Naive B cell (primary cell): ENCODE measurements around the gene CSTPP1. TPM values are rescaled to one million over a fixed set of nuclear protein-coding genes. Genes with fewer than 3 reads are reported as not detected.
"Not testable (repeated sequence)": the region's sequence is repeated elsewhere in the genome, so short reads cannot be mapped to it uniquely, and the experiment has no call there.

Experiments used
- ATAC-seq, 2 donors: fragments of 150-1000 bp; cut with Tn5 transposase; 2 replicates each; pipeline ENCODE4 v1.10.0; 2021; ENCODE audit warnings: low read depth in 2 of 2, mild to moderate bottlenecking in 2 of 2, moderate library complexity in 2 of 2
- DNase-seq: peaks from one replicate; pipeline ENCODE4 v3.0.0; 2022
- H3K27ac Mint-ChIP-seq, 6 donors: one replicate each; pipeline ENCODE4 v1.8.0; 2020 to 2022; ENCODE audit warnings: mild to moderate bottlenecking in 6 of 6, mixed read lengths in 6 of 6, moderate library complexity in 5 of 6, inconsistent platforms in 2 of 6
- H3K27me3 Mint-ChIP-seq, 3 donors: one replicate each; pipeline ENCODE4 v1.8.0; 2021 to 2022; ENCODE audit warnings: mixed read lengths in 3 of 3, mild to moderate bottlenecking in 1 of 3
- H3K36me3 Mint-ChIP-seq, 2 donors: one replicate each; pipeline ENCODE4 v1.8.0; 2020 to 2022; ENCODE audit warnings: mixed read lengths in 2 of 2, inconsistent platforms in 1 of 2, mild to moderate bottlenecking in 1 of 2
- H3K4me1 Mint-ChIP-seq, 3 donors: one replicate each; pipeline ENCODE4 v1.8.0; 2020 to 2022; ENCODE audit warnings: mixed read lengths in 3 of 3, inconsistent platforms in 1 of 3, mild to moderate bottlenecking in 1 of 3, moderate library complexity in 1 of 3
- H3K4me3 Mint-ChIP-seq, 8 donors: one replicate each; pipeline ENCODE4 v1.8.0; 2020 to 2022; ENCODE audit warnings: mild to moderate bottlenecking in 8 of 8, mixed read lengths in 8 of 8, moderate library complexity in 8 of 8, inconsistent platforms in 2 of 8
- H3K9me3 Mint-ChIP-seq, 7 donors: one replicate each; pipeline ENCODE4 v1.8.0; 2020 to 2022; ENCODE audit warnings: mixed read lengths in 7 of 7, mild to moderate bottlenecking in 5 of 7, inconsistent platforms in 2 of 7, moderate library complexity in 1 of 7
- polyA plus RNA-seq, 6 donors: library from polyadenylated mRNA; unstranded; fragments of 300-500 nt; fragmentation: Illumina TruSeq; gene quantifications; one replicate each; pipeline ENCODE4 v1.2.3, GENCODE V29; 2021; ENCODE audit warnings: low read depth in 6 of 6

Gene CSTPP1
- polyA plus RNA-seq, 6 donors from 2014 or later, result 16.8 to 34.9 (median 18.7) TPM

DNA sequence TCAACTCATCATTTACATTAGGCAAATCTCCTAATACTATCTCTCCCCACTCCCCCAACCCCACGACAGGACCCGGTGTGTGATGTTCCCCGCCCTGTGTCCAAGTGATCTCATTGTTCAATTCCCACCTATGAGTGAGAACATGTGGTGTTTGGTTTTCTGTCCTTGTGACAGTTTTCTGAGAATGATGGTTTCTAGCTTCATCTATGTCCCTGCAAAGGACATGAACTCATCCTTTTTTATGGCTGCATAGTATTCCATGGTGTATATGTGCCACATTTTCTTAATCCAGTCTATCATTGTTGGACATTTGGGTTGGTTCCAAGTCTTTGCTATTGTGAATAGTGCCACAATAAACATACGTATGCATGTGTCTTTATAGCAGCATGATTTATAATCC, 176.4 kb downstream of the CSTPP1 start:
- H3K36me3 Mint-ChIP-seq, H3K27ac Mint-ChIP-seq, H3K9me3 Mint-ChIP-seq, H3K27me3 Mint-ChIP-seq, ATAC-seq, DNase-seq, H3K4me1 Mint-ChIP-seq, H3K4me3 Mint-ChIP-seq: not testable (repeated sequence)

DNA sequence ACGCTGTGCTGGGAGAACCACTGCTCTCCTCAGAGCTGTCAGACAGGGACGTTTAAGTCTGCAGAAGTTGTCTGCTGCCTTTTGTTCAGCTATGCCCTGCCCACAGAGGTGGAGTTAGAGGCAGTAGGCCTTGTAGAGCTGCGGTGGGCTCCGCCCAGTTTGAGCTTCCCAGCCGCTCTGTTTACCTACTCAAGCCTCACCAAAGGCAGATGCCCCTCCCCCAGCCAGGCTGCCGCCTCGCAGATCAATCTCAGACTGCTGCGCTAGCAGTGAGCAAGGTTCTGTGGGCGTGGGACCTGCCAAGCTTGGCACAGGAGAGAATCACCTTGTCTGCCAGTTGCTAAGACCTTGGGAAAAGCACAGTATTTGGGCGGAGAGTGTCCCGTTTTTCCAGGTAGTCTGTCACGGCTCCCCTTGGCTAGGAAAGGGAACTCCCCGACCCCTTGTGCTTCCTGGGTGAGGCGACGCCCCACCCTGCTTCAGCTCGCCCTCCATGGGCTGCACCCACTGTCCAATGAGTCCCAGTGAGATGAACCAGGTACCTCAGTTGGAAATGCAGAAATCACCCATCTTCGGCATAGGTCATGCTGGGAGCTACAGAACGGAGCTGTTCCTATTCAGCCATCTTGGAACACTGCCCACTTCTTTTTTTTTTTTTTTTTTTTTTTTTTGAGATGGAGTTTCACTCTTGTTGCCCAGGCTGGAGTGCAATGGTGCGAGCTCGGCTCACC, 182.6 kb downstream of the CSTPP1 start:
- not testable (repeated sequence) for H3K27ac Mint-ChIP-seq, H3K9me3 Mint-ChIP-seq, DNase-seq, H3K4me1 Mint-ChIP-seq, H3K36me3 Mint-ChIP-seq, H3K4me3 Mint-ChIP-seq, H3K27me3 Mint-ChIP-seq, ATAC-seq

- no peaks in the 10 kb centered on the region for H3K36me3 Mint-ChIP-seq
Observed at GRCh38 chr11:47121056-47121455, 184.5 kb downstream of the CSTPP1 start.

GRCh38 chr11:47121731-47122130, 185.2 kb downstream of the CSTPP1 start:
- Mint-ChIP-seq H3K36me3 (no peaks in the 10 kb centered on the region), H3K27ac (peak overlapping the region in 1 of 6 donors; percentile 27), H3K4me1 (no peaks in the 10 kb centered on the region), H3K27me3 (no peaks in the 10 kb centered on the region), H3K4me3 (no peak overlapping the region), H3K9me3 (no peaks in the 10 kb centered on the region)
- ATAC-seq, result no peak
- DNase-seq, result no peak

More at GRCh38 chr11:47121056-47121455, 184.5 kb downstream of the CSTPP1 start:
- Mint-ChIP-seq H3K4me1 (peaks cover 0 to 2% (median 0%) of the 10 kb centered on the region in 3 donors), H3K9me3 (no peaks in the 10 kb centered on the region), H3K4me3 (no peak overlapping the region), H3K27ac (no peak overlapping the region), H3K27me3 (no peaks in the 10 kb centered on the region)
- no peak for DNase-seq
- ATAC-seq, result no peak

- DNase-seq (no peak), ATAC-seq (no peak)
- H3K9me3 Mint-ChIP-seq, result no peaks in the 10 kb centered on the region
- no peaks in the 10 kb centered on the region for H3K4me1 Mint-ChIP-seq
- H3K36me3 Mint-ChIP-seq, result no peaks in the 10 kb centered on the region
- no peak overlapping the region for H3K27ac Mint-ChIP-seq
- no peak overlapping the region for H3K4me3 Mint-ChIP-seq
- H3K27me3 Mint-ChIP-seq, result no peaks in the 10 kb centered on the region
Observed at GRCh38 chr11:47123094-47123493, 186.5 kb downstream of the CSTPP1 start.

DNA sequence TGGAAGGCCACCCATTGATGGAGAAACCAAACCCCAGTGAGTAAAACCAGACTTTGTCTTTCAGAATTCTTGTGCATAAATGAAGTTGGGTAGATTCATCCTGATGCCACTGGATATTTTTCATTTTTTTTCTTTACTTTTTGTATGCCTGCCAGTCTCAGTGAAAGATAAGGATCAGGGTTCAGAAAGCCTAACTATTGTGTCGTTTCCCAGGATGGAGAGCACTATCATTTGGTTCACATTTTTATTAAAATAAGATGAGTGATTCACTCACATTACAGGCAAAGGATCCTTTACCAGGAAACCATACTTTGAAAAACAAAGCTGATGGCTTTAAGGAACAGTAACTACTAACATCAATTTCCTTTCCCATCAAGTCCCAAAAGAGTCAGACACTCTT, 188.1 kb downstream of the CSTPP1 start:
- no peaks in the 10 kb centered on the region for H3K4me1 Mint-ChIP-seq
- no peak overlapping the region for H3K27ac Mint-ChIP-seq
- H3K27me3 Mint-ChIP-seq, result no peaks in the 10 kb centered on the region
- no peaks in the 10 kb centered on the region for H3K36me3 Mint-ChIP-seq
- DNase-seq (no peak), ATAC-seq (no peak)
- no peaks in the 10 kb centered on the region for H3K9me3 Mint-ChIP-seq
- no peak overlapping the region for H3K4me3 Mint-ChIP-seq

DNA sequence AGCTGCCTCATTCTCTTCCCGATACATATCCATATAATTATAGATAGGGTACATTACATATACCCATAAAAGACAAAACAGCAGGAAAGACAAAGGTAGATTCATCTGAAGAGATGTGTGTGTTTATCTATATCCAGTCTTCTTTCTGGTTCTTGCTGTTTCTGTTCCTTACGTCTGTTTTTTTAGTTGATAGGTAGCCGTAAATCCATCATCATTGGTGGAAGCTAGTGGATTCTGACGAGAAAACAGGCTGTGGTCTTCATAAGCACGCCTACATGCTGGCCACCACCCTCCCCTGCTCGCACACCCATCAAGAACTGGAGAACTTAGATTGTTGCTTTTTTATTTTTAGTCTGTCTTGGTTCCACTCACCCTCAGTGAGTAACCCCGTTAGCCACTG, 188.5 kb downstream of the CSTPP1 start:
- Mint-ChIP-seq H3K27me3 (no peaks in the 10 kb centered on the region), H3K36me3 (no peaks in the 10 kb centered on the region), H3K27ac (no peak overlapping the region), H3K4me1 (no peaks in the 10 kb centered on the region), H3K4me3 (no peak overlapping the region), H3K9me3 (no peaks in the 10 kb centered on the region)
- no peak for ATAC-seq
- DNase-seq, result no peak

- H3K4me1 Mint-ChIP-seq, result no peaks in the 10 kb centered on the region
- no peak overlapping the region for H3K27ac Mint-ChIP-seq
- no peaks in the 10 kb centered on the region for H3K9me3 Mint-ChIP-seq
- H3K36me3 Mint-ChIP-seq, result no peaks in the 10 kb centered on the region
- no peaks in the 10 kb centered on the region for H3K27me3 Mint-ChIP-seq
- ATAC-seq (no peak), DNase-seq (no peak)
- no peak overlapping the region for H3K4me3 Mint-ChIP-seq
Observed at GRCh38 chr11:47127213-47127612, 190.7 kb downstream of the CSTPP1 start.

GRCh38 chr11:47130543-47130942, 194.0 kb downstream of the CSTPP1 start:
- H3K4me1 Mint-ChIP-seq, result no peaks in the 10 kb centered on the region
- no peaks in the 10 kb centered on the region for H3K9me3 Mint-ChIP-seq
- no peak for DNase-seq
- no peaks in the 10 kb centered on the region for H3K27me3 Mint-ChIP-seq
- ATAC-seq, result no peak
- H3K27ac Mint-ChIP-seq, result peak overlapping the region in 1 of 6 donors; percentile 8
- H3K4me3 Mint-ChIP-seq, result no peak overlapping the region
- H3K36me3 Mint-ChIP-seq, result no peaks in the 10 kb centered on the region

- H3K4me1 Mint-ChIP-seq, result no peaks in the 10 kb centered on the region
- DNase-seq (no peak), ATAC-seq (no peak)
- no peak overlapping the region for H3K27ac Mint-ChIP-seq
- no peak overlapping the region for H3K4me3 Mint-ChIP-seq
- no peaks in the 10 kb centered on the region for H3K9me3 Mint-ChIP-seq
- H3K27me3 Mint-ChIP-seq, result no peaks in the 10 kb centered on the region
- no peaks in the 10 kb centered on the region for H3K36me3 Mint-ChIP-seq
Observed at GRCh38 chr11:47131136-47131535, 194.6 kb downstream of the CSTPP1 start.

GRCh38 chr11:47132490-47132889, 195.9 kb downstream of the CSTPP1 start:
- Mint-ChIP-seq H3K4me1 (no peaks in the 10 kb centered on the region), H3K27ac (no peak overlapping the region), H3K9me3 (no peaks in the 10 kb centered on the region), H3K27me3 (no peaks in the 10 kb centered on the region), H3K4me3 (no peak overlapping the region), H3K36me3 (peaks cover 3 to 4% of the 10 kb centered on the region in 2 donors)
- ATAC-seq (no peak), DNase-seq (no peak)

- DNase-seq (no peak), ATAC-seq (no peak)
- Mint-ChIP-seq H3K36me3 (peaks cover 8 to 9% of the 10 kb centered on the region in 2 donors), H3K27me3 (no peaks in the 10 kb centered on the region), H3K4me3 (no peak overlapping the region), H3K9me3 (no peaks in the 10 kb centered on the region), H3K27ac (peak overlapping the region in 1 of 6 donors; percentile 12), H3K4me1 (no peaks in the 10 kb centered on the region)
Observed at GRCh38 chr11:47132981-47133380, 196.4 kb downstream of the CSTPP1 start.

- H3K9me3 Mint-ChIP-seq, result no peaks in the 10 kb centered on the region
- peaks cover 10 to 11% of the 10 kb centered on the region in 2 donors for H3K36me3 Mint-ChIP-seq
- no peak overlapping the region for H3K4me3 Mint-ChIP-seq
- DNase-seq, result no peak
- H3K27me3 Mint-ChIP-seq, result no peaks in the 10 kb centered on the region
- peak overlapping the region in 1 of 6 donors; percentile 9 for H3K27ac Mint-ChIP-seq
- H3K4me1 Mint-ChIP-seq, result no peaks in the 10 kb centered on the region
- ATAC-seq, result no peak
Observed at GRCh38 chr11:47136327-47136726, 199.8 kb downstream of the CSTPP1 start.

GRCh38 chr11:47136921-47137320, 200.4 kb downstream of the CSTPP1 start:
- no peak overlapping the region for H3K27ac Mint-ChIP-seq
- ATAC-seq, result no peak
- H3K36me3 Mint-ChIP-seq, result peaks cover 10 to 11% of the 10 kb centered on the region in 2 donors
- no peak for DNase-seq
- H3K27me3 Mint-ChIP-seq, result no peaks in the 10 kb centered on the region
- no peak overlapping the region for H3K4me3 Mint-ChIP-seq
- H3K9me3 Mint-ChIP-seq, result no peaks in the 10 kb centered on the region
- H3K4me1 Mint-ChIP-seq, result no peaks in the 10 kb centered on the region

DNA sequence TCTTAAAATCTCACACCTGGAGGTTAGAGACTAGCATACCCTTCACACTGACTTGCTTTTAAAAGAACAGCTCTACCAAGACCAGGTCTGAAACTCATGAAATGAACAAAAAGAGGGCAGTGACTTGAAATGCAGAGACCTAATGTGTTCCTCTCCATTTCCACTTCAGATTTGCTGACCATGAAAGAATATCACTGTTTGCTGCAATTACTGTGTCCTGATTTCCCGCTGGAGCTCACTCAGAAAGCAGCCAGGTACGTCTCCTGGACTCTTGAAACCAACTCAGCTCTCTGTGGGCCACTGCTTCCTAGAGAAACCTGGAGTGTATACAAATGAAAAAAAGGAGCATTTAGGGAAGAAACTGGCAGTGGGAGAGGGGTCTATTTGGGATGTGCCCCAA, 200.9 kb downstream of the CSTPP1 start:
- Mint-ChIP-seq H3K27ac (peak overlapping the region in 1 of 6 donors; percentile 49), H3K36me3 (peaks cover 10 to 11% of the 10 kb centered on the region in 2 donors), H3K4me1 (no peaks in the 10 kb centered on the region), H3K27me3 (no peaks in the 10 kb centered on the region), H3K9me3 (no peaks in the 10 kb centered on the region), H3K4me3 (no peak overlapping the region)
- DNase-seq (no peak), ATAC-seq (no peak)
